HEK293 (cell line): Measurements from ENCODE around the gene ARHGEF2.
A peak's percentile ranks its signal among the peaks of the same experiment; 100 is the strongest.

Experiments used
- CTCF ChIA-PET: fragments of 350-600 bp; formaldehyde crosslinking; extraction: SDS; loops from one replicate; lab custom pipeline; 2021; ENCODE audit warnings: antibody characterized with exemption; lab: Yijun Ruan, JAX
- POLR2A ChIA-PET: fragments of 300-600 bp; formaldehyde crosslinking; extraction: SDS; loops from one replicate; lab custom pipeline; 2020; ENCODE audit warnings: antibody characterized with exemption, inconsistent platforms; lab: Yijun Ruan, JAX
- H3K27ac ChIP-seq: fragments of 200-500 bp; sonication (Bioruptor generic); 2 replicates; pipeline ENCODE4 v1.5.1; 2014; ENCODE audit warnings: low read depth, low read length, control low read depth, inconsistent platforms; ENCODE audit errors: extremely low read depth
- H3K36me3 ChIP-seq, 2 experiments: fragments of 200-500 bp in 1 of 2; sonication (Bioruptor generic) in 1 of 2; 1 replicate in 1 of 2; 2 replicates in 1 of 2; pipeline ENCODE4 v1.5.1; 2014 to 2017; ENCODE audit warnings: inconsistent platforms in 2 of 2, low read length in 2 of 2; ENCODE audit not compliant: control insufficient read depth in 2 of 2, insufficient read depth in 1 of 2
- H3K4me1 ChIP-seq: fragments of 200-500 bp; sonication (Bioruptor generic); 2 replicates; pipeline ENCODE4 v1.5.1; 2014; ENCODE audit warnings: mild to moderate bottlenecking, low read length, inconsistent platforms; ENCODE audit not compliant: control insufficient read depth, insufficient read depth
- H3K4me3 ChIP-seq: 2 replicates; pipeline ENCODE4 v1.5.1; 2011; ENCODE audit warnings: low read depth, mild to moderate bottlenecking, control low read depth, low read length, moderate library complexity
- H3K9me3 ChIP-seq: fragments of 200-500 bp; sonication (Bioruptor generic); 2 replicates; pipeline ENCODE4 v1.5.1; 2014; ENCODE audit warnings: low read depth, low read length, inconsistent platforms; ENCODE audit not compliant: control insufficient read depth, insufficient read depth
- AEBP2 ChIP-seq: fragments of 450-650 bp; formaldehyde crosslinking; IDR thresholded peaks from 2 replicates; pipeline ENCODE4 v1.5.1; 2016; ENCODE audit warnings: missing biosample characterization, missing genetic modification characterization, borderline replicate concordance
- BCL11B ChIP-seq: fragments of 450-650 bp; formaldehyde crosslinking; IDR thresholded peaks from 2 replicates; pipeline ENCODE4 v1.5.1; 2016; ENCODE audit warnings: low read depth, missing biosample characterization, missing genetic modification characterization
- GLIS2 ChIP-seq: fragments of 450-650 bp; formaldehyde crosslinking; IDR thresholded peaks from 2 replicates; pipeline ENCODE4 v1.5.1; 2016; ENCODE audit warnings: missing biosample characterization, missing genetic modification characterization
- KLF10 ChIP-seq: fragments of 450-650 bp; IDR thresholded peaks from 2 replicates; pipeline ENCODE4 v1.5.1; 2018; ENCODE audit warnings: missing biosample characterization, mild to moderate bottlenecking, missing genetic modification characterization
- KLF16 ChIP-seq: fragments of 450-650 bp; formaldehyde crosslinking; IDR thresholded peaks from 2 replicates; pipeline ENCODE4 v1.5.1; 2017; ENCODE audit warnings: missing biosample characterization, missing genetic modification characterization
- REST ChIP-seq: fragments of 450-650 bp; formaldehyde crosslinking; IDR thresholded peaks from 2 replicates; pipeline ENCODE4 v1.5.1; 2016; ENCODE audit warnings: missing biosample characterization, missing genetic modification characterization
- SETDB1 ChIP-seq: IDR thresholded peaks from one replicate; pipeline ENCODE4 v1.6.1; 2017; ENCODE audit warnings: mild to moderate bottlenecking, low read length, moderate library complexity, mixed read lengths; ENCODE audit not compliant: insufficient read length
- TCF7L2 ChIP-seq: IDR thresholded peaks from 2 replicates; pipeline ENCODE4 v1.6.1; 2011; ENCODE audit warnings: low read depth, mild to moderate bottlenecking, inconsistent platforms, low read length, moderate library complexity, borderline replicate concordance
- YY1 ChIP-seq: fragments of 450-650 bp; formaldehyde crosslinking; IDR thresholded peaks from 2 replicates; pipeline ENCODE4 v1.5.1; 2018; ENCODE audit warnings: missing biosample characterization, missing genetic modification characterization
- ZBTB20 ChIP-seq: fragments of 450-650 bp; formaldehyde crosslinking; IDR thresholded peaks from 2 replicates; pipeline ENCODE4 v1.5.1; 2016; ENCODE audit warnings: missing biosample characterization, missing genetic modification characterization
- ZEB2 ChIP-seq: fragments of 450-650 bp; formaldehyde crosslinking; IDR thresholded peaks from 2 replicates; pipeline ENCODE4 v1.5.1; 2016; ENCODE audit warnings: missing biosample characterization, missing genetic modification characterization
- ZNF132 ChIP-seq: fragments of 450-650 bp; formaldehyde crosslinking; IDR thresholded peaks from 2 replicates; pipeline ENCODE4 v1.5.1; 2017; ENCODE audit warnings: missing biosample characterization, missing genetic modification characterization, borderline replicate concordance
- ZNF148 ChIP-seq: fragments of 450-650 bp; formaldehyde crosslinking; IDR thresholded peaks from 2 replicates; pipeline ENCODE4 v1.5.0; 2017; ENCODE audit warnings: missing biosample characterization, missing genetic modification characterization, borderline replicate concordance
- ZNF184 ChIP-seq: fragments of 450-650 bp; IDR thresholded peaks from 2 replicates; pipeline ENCODE4 v1.5.1; 2018; ENCODE audit warnings: missing biosample characterization, mild to moderate bottlenecking, missing genetic modification characterization
- ZNF202 ChIP-seq: fragments of 450-650 bp; formaldehyde crosslinking; IDR thresholded peaks from 2 replicates; pipeline ENCODE4 v1.5.1; 2016; ENCODE audit warnings: missing biosample characterization, missing genetic modification characterization, borderline replicate concordance
- ZNF302 ChIP-seq: fragments of 450-650 bp; formaldehyde crosslinking; IDR thresholded peaks from 2 replicates; pipeline ENCODE4 v1.5.1; 2016; ENCODE audit warnings: missing biosample characterization, missing genetic modification characterization, low read depth
- ZNF311 ChIP-seq: fragments of 450-650 bp; formaldehyde crosslinking; IDR thresholded peaks from 2 replicates; pipeline ENCODE4 v1.5.1; 2017; ENCODE audit warnings: missing biosample characterization, missing genetic modification characterization, borderline replicate concordance
- ZNF416 ChIP-seq: fragments of 450-650 bp; formaldehyde crosslinking; IDR thresholded peaks from 2 replicates; pipeline ENCODE4 v1.5.1; 2016; ENCODE audit warnings: missing biosample characterization, missing genetic modification characterization
- ZNF423 ChIP-seq: fragments of 450-650 bp; formaldehyde crosslinking; IDR thresholded peaks from 2 replicates; pipeline ENCODE4 v1.5.1; 2016; ENCODE audit warnings: missing biosample characterization, missing genetic modification characterization
- ZNF530 ChIP-seq: fragments of 450-650 bp; formaldehyde crosslinking; IDR thresholded peaks from 2 replicates; pipeline ENCODE4 v1.5.1; 2016; ENCODE audit warnings: low read depth, missing biosample characterization, missing genetic modification characterization
- ZNF580 ChIP-seq: fragments of 450-650 bp; formaldehyde crosslinking; IDR thresholded peaks from 2 replicates; pipeline ENCODE4 v1.5.1; 2016; ENCODE audit warnings: missing biosample characterization, missing genetic modification characterization
- ZNF692 ChIP-seq: fragments of 450-650 bp; formaldehyde crosslinking; IDR thresholded peaks from 2 replicates; pipeline ENCODE4 v1.5.1; 2016; ENCODE audit warnings: missing biosample characterization, missing genetic modification characterization
- ZNF76 ChIP-seq: fragments of 450-650 bp; formaldehyde crosslinking; IDR thresholded peaks from 2 replicates; pipeline ENCODE4; 2016; ENCODE audit warnings: low read depth, missing biosample characterization, missing genetic modification characterization, borderline replicate concordance
- ZSCAN16 ChIP-seq: fragments of 450-650 bp; formaldehyde crosslinking; IDR thresholded peaks from 2 replicates; pipeline ENCODE4 v1.5.1; 2016; ENCODE audit warnings: missing biosample characterization, missing genetic modification characterization
- ZSCAN23 ChIP-seq: fragments of 450-650 bp; formaldehyde crosslinking; IDR thresholded peaks from 2 replicates; pipeline ENCODE4 v1.5.1; 2016; ENCODE audit warnings: missing biosample characterization, missing genetic modification characterization
- ZSCAN30 ChIP-seq: fragments of 450-650 bp; IDR thresholded peaks from 2 replicates; pipeline ENCODE4 v1.5.1; 2018; ENCODE audit warnings: missing biosample characterization, mild to moderate bottlenecking, missing genetic modification characterization, moderate library complexity
- ZSCAN5A ChIP-seq: fragments of 450-650 bp; formaldehyde crosslinking; IDR thresholded peaks from 2 replicates; pipeline ENCODE4 v1.5.1; 2016; ENCODE audit warnings: missing biosample characterization, missing genetic modification characterization

The ARHGEF2 gene

GRCh38 chr1:155911156-155912055, 66.9 kb downstream of the ARHGEF2 start, which contains the start of gene RIT1:
TSS of gene RIT1 (minus strand) at chr1:155911349. CDS start at chr1:155910761, 588 bp downstream.
- ChIA-PET CTCF (interaction anchor here (1.1 kb wide), 1 partner anchor 219 kb away, joined by 3 read pairs; no protein-coding TSS in a partner anchor), POLR2A (no interaction called here)
- Histone ChIP-seq H3K36me3 (peaks cover 73 to 82% of the 10 kb centered on the region in 2 experiments), H3K9me3 (no peaks in the 10 kb centered on the region), H3K4me3 (peak within 1 kb of the TSS; percentile 89), H3K4me1 (no peaks in the 10 kb centered on the region), H3K27ac (peak within 1 kb of the TSS; percentile 42)
- TF ChIP-seq ZSCAN23 (tag by site-specific recombination), result no peak
- no peak for TF ChIP-seq ZNF580 (tag by site-specific recombination)
- TF ChIP-seq TCF7L2, result no peak
- TF ChIP-seq REST (tag by site-specific recombination), result no peak
- TF ChIP-seq ZNF184 (tag by site-specific recombination), result no peak; the same call in 1 of the 2 replicates
- no peak for TF ChIP-seq ZNF302
- TF ChIP-seq ZEB2 (tag by site-specific recombination), result peak; percentile 81
- no peak for TF ChIP-seq ZNF76 (tag by site-specific recombination)
- no peak for TF ChIP-seq ZNF202 (tag by site-specific recombination)
- TF ChIP-seq AEBP2, result no peak
- TF ChIP-seq ZNF148 (tag by site-specific recombination), result no peak
- TF ChIP-seq ZSCAN16, result no peak
- TF ChIP-seq GLIS2 (tag by site-specific recombination), result no peak
- TF ChIP-seq ZNF692 (tag by site-specific recombination), result peak; percentile 97
- TF ChIP-seq ZNF416 (tag by site-specific recombination), result no peak
- TF ChIP-seq KLF10 (tag by site-specific recombination), result peak; percentile 90
- no peak for TF ChIP-seq ZSCAN5A (tag by site-specific recombination)
- no peak for TF ChIP-seq ZBTB20 (tag by site-specific recombination)
- TF ChIP-seq YY1 (tag by site-specific recombination), result peak; percentile 65; the same call in 1 of the 2 replicates
- TF ChIP-seq ZSCAN30 (tag by site-specific recombination), result 0 out of 2 replicates have a peak, but pooled peaks have one; percentile 11
- no peak for TF ChIP-seq ZNF530 (tag by site-specific recombination)
- no peak for TF ChIP-seq ZNF311
- TF ChIP-seq KLF16 (tag by site-specific recombination), result peak; percentile 91
- no peak for TF ChIP-seq SETDB1
- no peak for TF ChIP-seq BCL11B
- no peak for TF ChIP-seq ZNF423
- no peak for TF ChIP-seq ZNF132 (tag by site-specific recombination)
